Astrocyte (in vitro differentiated cells and primary cell): ENCODE results near the gene CDK2.

Experiments used
- CTCF ChIP-seq: IDR thresholded peaks from 2 replicates; pipeline ENCODE4 v1.5.1; 2011; ENCODE audit warnings: low read depth, mild to moderate bottlenecking, inconsistent platforms, low read length, moderate library complexity; ENCODE audit not compliant: insufficient read depth
- EZH2 ChIP-seq: IDR thresholded peaks from 2 replicates; pipeline ENCODE4 v1.6.1; 2012; ENCODE audit warnings: mild to moderate bottlenecking, low read length, inconsistent platforms; ENCODE audit not compliant: insufficient read depth

GRCh38 chr12:55925371-55925770 lies 41.3 kb upstream of the CDK2 start:
- TF ChIP-seq CTCF (no peak), EZH2 (no peak)
